Placental epithelial cell (primary cell): ENCODE data around the gene ADNP2. TPM values are rescaled to one million over a fixed set of nuclear protein-coding genes. Genes with fewer than 3 reads are reported as not detected.

ENCODE experiments used
- total RNA-seq: library from RNA; depleted of rRNA; stranded (reverse); fragments of >200 nt; gene quantifications from 2 replicates; pipeline ENCODE4 v1.2.3, GENCODE V29; 2012

ADNP2 gene
- 19.2 and 30.0 TPM in 2 replicates for total RNA-seq

GRCh38 chr18:80108739-80109675 lies at the start of gene ADNP2:
Gene ADNP2 (plus strand): TSS chr18:80109262. CDS start chr18:80117543, 8,281 bp downstream.

Other genes with a start within 250 kb of the ADNP2 start
- 39.7 and 51.9 TPM in 2 replicates for gene SLC66A2, start 157.6 kb upstream of the ADNP2 start, total RNA-seq
- 20.8 and 27.8 TPM in 2 replicates for gene HSBP1L1, start 144.6 kb upstream of the ADNP2 start, total RNA-seq
- gene TXNL4A, start 120.7 kb upstream of the ADNP2 start, total RNA-seq: 16.1 and 41.6 TPM in 2 replicates
- gene RBFA, start 74.8 kb upstream of the ADNP2 start, total RNA-seq: 25.5 and 30.9 TPM in 2 replicates
- gene PARD6G, start 138.3 kb downstream of the ADNP2 start, total RNA-seq: 1.3 and 2.7 TPM in 2 replicates